Glutamatergic neuron (in vitro differentiated cells): ENCODE measurements around the gene INTS4. TPM values are rescaled to one million over a fixed set of nuclear protein-coding genes. Genes with fewer than 3 reads are reported as not detected.
"Not testable (repeated sequence)": the region's sequence is repeated elsewhere in the genome, so short reads cannot be mapped to it uniquely, and the experiment has no call there.

Experiments
- DNase-seq: peaks from one replicate; pipeline ENCODE4 v3.0.0; 2022
- H3K27ac Mint-ChIP-seq: one replicate; pipeline ENCODE4 v1.8.0; 2020; ENCODE audit warnings: mild to moderate bottlenecking, mixed read lengths, inconsistent platforms; ENCODE audit not compliant: unreplicated experiment
- H3K27me3 Mint-ChIP-seq: one replicate; pipeline ENCODE4 v1.8.0; 2020; ENCODE audit warnings: mild to moderate bottlenecking, moderate library complexity, mixed read lengths, inconsistent platforms; ENCODE audit not compliant: unreplicated experiment
- H3K36me3 Mint-ChIP-seq: one replicate; pipeline ENCODE4 v1.8.0; 2020; ENCODE audit warnings: mild to moderate bottlenecking, mixed read lengths, inconsistent platforms; ENCODE audit not compliant: unreplicated experiment
- H3K4me1 Mint-ChIP-seq: one replicate; pipeline ENCODE4 v1.8.0; 2020; ENCODE audit warnings: mild to moderate bottlenecking, low read depth, mixed read lengths, inconsistent platforms; ENCODE audit not compliant: unreplicated experiment
- H3K4me3 Mint-ChIP-seq: one replicate; pipeline ENCODE4 v1.8.0; 2020; ENCODE audit warnings: mild to moderate bottlenecking, mixed read lengths, inconsistent platforms; ENCODE audit not compliant: unreplicated experiment
- H3K9me3 Mint-ChIP-seq: one replicate; pipeline ENCODE4 v1.8.0; 2020; ENCODE audit warnings: mild to moderate bottlenecking, moderate library complexity, mixed read lengths, inconsistent platforms; ENCODE audit not compliant: unreplicated experiment
- long read RNA-seq: library from polyadenylated mRNA; unstranded; transcript quantifications from one replicate; pipeline ENCODE4 v2.0.0, GENCODE V29; 2020; ENCODE audit not compliant: unreplicated experiment
- total RNA-seq: library from RNA; stranded (reverse); fragmentation: NEBNext Ultra II Directional; extraction: Animal tissue kit (Norgen Biotek cat#: 25700); gene quantifications from one replicate; pipeline ENCODE4 v1.2.1, GENCODE V29; 2021; ENCODE audit not compliant: unreplicated experiment
- TF ChIP-seq, protein P1 (sequence below): fragments of 200-600 bp; sonication (generic); IDR thresholded peaks from one replicate; pipeline ENCODE4 v1.5.0; 2021; ENCODE audit not compliant: partially characterized antibody, unreplicated experiment

INTS4 gene
- total RNA-seq: 39.9 TPM
- long read RNA-seq, transcript INTS4-209 (23 exons, 3,156 nt): major isoform, 8 of 12 reads
- long read RNA-seq, partial matches to known transcripts: 0 of 12 reads
- long read RNA-seq, other reads (novel, unspliced or antisense): 4 of 12 reads

DNA sequence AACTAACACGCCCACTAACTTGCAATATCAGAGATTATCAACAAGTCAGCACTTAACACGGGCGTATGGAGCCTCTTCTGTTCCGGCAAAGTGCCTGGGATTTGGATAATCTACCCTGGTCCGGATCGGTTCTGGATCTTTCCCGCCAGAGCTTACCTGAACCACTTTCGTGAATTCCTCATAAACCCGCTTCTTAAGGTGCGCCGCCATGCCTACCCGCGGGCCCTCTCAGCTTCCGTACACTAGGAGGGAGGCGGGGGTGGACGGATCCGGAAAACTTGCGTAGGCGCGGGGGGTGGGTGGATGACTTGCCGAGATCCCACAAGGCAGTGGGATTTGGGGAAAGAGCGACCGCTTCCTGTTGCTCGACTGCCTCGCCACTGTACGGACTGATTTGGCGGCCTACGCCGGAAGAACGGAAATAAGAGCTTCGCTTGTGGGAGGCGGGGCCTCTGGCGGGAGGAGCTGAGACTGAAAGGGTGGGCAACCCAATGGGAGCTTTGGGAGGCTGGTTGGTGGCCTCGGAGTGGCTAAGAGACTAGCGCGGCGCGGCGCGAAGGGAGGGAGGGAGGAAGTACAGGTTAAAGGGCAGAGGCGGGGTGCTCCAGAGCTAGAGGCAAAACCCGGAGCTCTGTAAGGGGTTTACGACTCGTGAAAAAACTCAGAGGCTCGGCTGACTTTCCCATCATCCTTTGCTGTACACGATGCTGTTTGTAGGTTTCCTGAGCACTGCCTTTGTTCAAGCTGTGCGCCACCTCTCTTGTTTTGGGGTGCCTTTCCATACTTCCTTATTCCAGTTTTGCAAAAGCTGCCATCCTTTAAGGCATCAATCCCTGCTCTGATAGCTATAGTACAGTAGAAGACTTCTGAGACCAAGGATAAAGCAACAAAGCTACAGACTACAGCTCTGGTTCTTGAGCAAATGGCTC lies at the start of gene INTS4:
TSS of gene INTS4 (minus strand) at position 235 of the 929 bp plus-strand sequence. CDS start at position 210, 25 bp downstream.
- Mint-ChIP-seq H3K27me3 (no peaks in the 10 kb centered on the region), H3K4me1 (peaks cover 9% of the 10 kb centered on the region), H3K4me3 (peak within 1 kb of the TSS; percentile 97), H3K36me3 (no peaks in the 10 kb centered on the region), H3K9me3 (no peaks in the 10 kb centered on the region), H3K27ac (peak within 1 kb of the TSS; percentile 99)
- DNase-seq: peak; percentile 98
- TF ChIP-seq, protein P1, sequence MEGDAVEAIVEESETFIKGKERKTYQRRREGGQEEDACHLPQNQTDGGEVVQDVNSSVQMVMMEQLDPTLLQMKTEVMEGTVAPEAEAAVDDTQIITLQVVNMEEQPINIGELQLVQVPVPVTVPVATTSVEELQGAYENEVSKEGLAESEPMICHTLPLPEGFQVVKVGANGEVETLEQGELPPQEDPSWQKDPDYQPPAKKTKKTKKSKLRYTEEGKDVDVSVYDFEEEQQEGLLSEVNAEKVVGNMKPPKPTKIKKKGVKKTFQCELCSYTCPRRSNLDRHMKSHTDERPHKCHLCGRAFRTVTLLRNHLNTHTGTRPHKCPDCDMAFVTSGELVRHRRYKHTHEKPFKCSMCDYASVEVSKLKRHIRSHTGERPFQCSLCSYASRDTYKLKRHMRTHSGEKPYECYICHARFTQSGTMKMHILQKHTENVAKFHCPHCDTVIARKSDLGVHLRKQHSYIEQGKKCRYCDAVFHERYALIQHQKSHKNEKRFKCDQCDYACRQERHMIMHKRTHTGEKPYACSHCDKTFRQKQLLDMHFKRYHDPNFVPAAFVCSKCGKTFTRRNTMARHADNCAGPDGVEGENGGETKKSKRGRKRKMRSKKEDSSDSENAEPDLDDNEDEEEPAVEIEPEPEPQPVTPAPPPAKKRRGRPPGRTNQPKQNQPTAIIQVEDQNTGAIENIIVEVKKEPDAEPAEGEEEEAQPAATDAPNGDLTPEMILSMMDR: no peak

GRCh38 chr11:78041843-78042440 lies 47.5 kb upstream of the INTS4 start:
- Mint-ChIP-seq H3K4me3 (no peak overlapping the region), H3K27me3 (peaks cover 5% of the 10 kb centered on the region), H3K36me3 (no peaks in the 10 kb centered on the region), H3K27ac (no peak overlapping the region), H3K4me1 (peaks cover 3% of the 10 kb centered on the region), H3K9me3 (no peaks in the 10 kb centered on the region)
- DNase-seq: no peak
- TF ChIP-seq, protein P1: no peak

- H3K27ac Mint-ChIP-seq, H3K9me3 Mint-ChIP-seq, DNase-seq, H3K27me3 Mint-ChIP-seq, H3K4me3 Mint-ChIP-seq, H3K4me1 Mint-ChIP-seq, H3K36me3 Mint-ChIP-seq: not testable (repeated sequence)
Measured at GRCh38 chr11:78041380-78041719, 46.9 kb upstream of the INTS4 start.

DNA sequence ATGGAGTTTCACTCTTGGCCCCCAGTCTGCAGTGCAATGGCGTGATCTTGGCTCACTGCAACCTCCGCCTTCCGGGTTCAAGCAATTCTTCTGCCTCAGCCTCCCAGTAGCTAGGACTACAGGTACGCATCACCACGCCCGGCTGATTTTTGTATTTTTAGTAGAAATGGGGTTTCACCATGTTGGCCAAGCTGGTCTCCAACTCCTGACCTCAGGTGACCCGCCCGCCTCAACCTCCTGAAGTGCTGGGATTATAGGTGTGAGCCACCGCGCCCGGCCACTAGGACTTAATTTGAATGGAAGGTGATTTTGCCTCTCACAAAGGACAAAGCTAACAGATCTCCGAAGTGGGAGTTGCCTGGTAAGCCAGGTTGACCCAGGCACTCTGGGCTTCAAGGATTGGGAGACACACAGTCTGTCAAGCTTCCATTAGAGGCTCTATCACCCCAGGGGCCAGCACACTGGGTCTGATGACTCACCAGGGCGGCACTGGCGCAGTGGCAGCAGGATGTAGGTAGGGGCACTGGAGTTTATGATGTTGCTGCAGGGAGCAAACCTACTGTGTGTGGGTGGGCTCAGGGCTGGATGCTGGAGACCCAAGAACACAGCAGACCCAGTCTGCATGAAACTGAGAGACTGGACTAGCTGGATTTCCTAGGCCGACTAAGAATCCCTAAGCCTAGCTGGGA lies 46.4 kb upstream of the INTS4 start:
- DNase-seq: no peak
- no peak overlapping the region for H3K4me3 Mint-ChIP-seq
- H3K27ac Mint-ChIP-seq: no peak overlapping the region
- TF ChIP-seq, protein P1: no peak
- peaks cover 3% of the 10 kb centered on the region for H3K4me1 Mint-ChIP-seq
- no peaks in the 10 kb centered on the region for H3K36me3 Mint-ChIP-seq
- peaks cover 5% of the 10 kb centered on the region for H3K27me3 Mint-ChIP-seq
- no peaks in the 10 kb centered on the region for H3K9me3 Mint-ChIP-seq

DNA sequence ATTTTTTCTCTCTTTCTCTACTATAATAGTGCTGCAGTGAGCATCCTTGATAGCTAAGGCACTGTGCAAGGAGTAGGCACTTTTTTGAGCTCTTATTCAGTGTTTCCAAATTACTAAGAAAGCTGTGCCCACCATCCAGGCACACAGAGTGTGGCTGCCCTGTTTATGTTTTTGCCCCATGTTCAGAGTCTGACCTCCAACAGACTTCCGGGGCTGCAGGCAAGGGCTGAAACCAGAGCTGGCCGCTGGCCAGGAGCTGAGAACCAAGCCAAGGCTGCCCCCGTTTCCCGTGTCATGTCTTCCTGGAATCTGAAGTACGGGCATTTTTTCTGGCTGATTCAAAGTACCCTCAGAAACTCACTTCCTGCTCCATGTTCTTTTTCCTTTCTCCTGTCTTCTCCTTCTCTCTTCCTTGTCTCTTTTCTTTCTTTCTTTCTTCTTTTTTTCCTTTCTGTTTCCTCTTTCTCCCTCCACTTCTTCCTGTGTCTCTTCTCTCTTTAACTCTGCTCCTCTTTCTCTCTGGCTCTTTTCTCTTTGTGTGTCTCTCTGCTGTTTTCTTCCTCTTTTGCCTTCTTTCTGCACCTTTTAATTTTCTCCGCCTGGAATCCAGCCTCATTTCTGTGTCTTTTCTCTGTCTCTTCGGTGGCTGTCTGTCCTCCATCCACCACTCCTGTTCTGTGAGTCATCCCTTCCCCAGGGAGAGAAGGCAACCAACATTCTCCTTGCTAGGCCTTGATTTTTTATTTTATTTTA lies 45.6 kb upstream of the INTS4 start:
- Mint-ChIP-seq H3K36me3 (no peaks in the 10 kb centered on the region), H3K27ac (no peak overlapping the region), H3K4me3 (no peak overlapping the region), H3K27me3 (peaks cover 5% of the 10 kb centered on the region), H3K9me3 (no peaks in the 10 kb centered on the region), H3K4me1 (peaks cover 3% of the 10 kb centered on the region)
- no peak for DNase-seq
- TF ChIP-seq, protein P1: no peak
